Posterior cingulate gyrus (tissue), 11 donors: ENCODE data around the gene ATF2.
"Not testable (repeated sequence)": the region's sequence is repeated elsewhere in the genome, so short reads cannot be mapped to it uniquely, and the experiment has no call there.

ENCODE experiments used
- DNase-seq, 10 donors: peaks; one replicate each; pipeline versions ENCODE4 v3.0.0 to v3.0.0-alpha.2; 2020 to 2021; ENCODE audit warnings: mixed read lengths in 3 of 10
- intact Hi-C: fragments of 100-400 bp; cut with DNase I; formaldehyde crosslinking; loops from one replicate; pipeline ENCODE4 v1.15.1; 2023

Gene ATF2

GRCh38 chr2:175166216-175166824 lies 1.7 kb downstream of the ATF2 start:
- intact Hi-C loops = no loop called here
- DNase-seq = no peak

- DNase-seq = no peak
- intact Hi-C loops = no loop called here
Observed at GRCh38 chr2:175164235-175164634, 3.8 kb downstream of the ATF2 start.

- no peak for DNase-seq
- intact Hi-C loops = no loop called here
Observed at GRCh38 chr2:175158894-175159293, 9.1 kb downstream of the ATF2 start.

- DNase-seq = no peak
- intact Hi-C loops = no loop called here
Observed at GRCh38 chr2:175156534-175156933, 11.5 kb downstream of the ATF2 start.

- intact Hi-C loops = no loop called here
- DNase-seq = no peak
Observed at GRCh38 chr2:175154661-175155082, 13.3 kb downstream of the ATF2 start.

GRCh38 chr2:175152242-175152641 lies 15.8 kb downstream of the ATF2 start:
- DNase-seq = no peak
- intact Hi-C loops = no loop called here

GRCh38 chr2:175151791-175152190 lies 16.2 kb downstream of the ATF2 start:
- intact Hi-C loops = no loop called here
- DNase-seq = no peak

- intact Hi-C loops = no loop called here
- DNase-seq = no peak
Observed at GRCh38 chr2:175147186-175147585, 20.8 kb downstream of the ATF2 start.

- no peak for DNase-seq
- intact Hi-C loops = no loop called here
Observed at GRCh38 chr2:175143678-175144077, 24.3 kb downstream of the ATF2 start.

- intact Hi-C loops = no loop called here
- no peak for DNase-seq
Observed at GRCh38 chr2:175143191-175143590, 24.8 kb downstream of the ATF2 start.

- intact Hi-C loops = no loop called here
- no peak for DNase-seq
Observed at GRCh38 chr2:175140332-175140731, 27.7 kb downstream of the ATF2 start.

- intact Hi-C loops = no loop called here
- DNase-seq = no peak
Observed at GRCh38 chr2:175137793-175138192, 30.2 kb downstream of the ATF2 start.

- intact Hi-C loops = no loop called here
Observed at GRCh38 chr2:175136334-175137215, 31.4 kb downstream of the ATF2 start.

GRCh38 chr2:175135862-175136261 lies 32.1 kb downstream of the ATF2 start:
- intact Hi-C loops = no loop called here
- DNase-seq = no peak

More at GRCh38 chr2:175136334-175137215, 31.4 kb downstream of the ATF2 start:
- no peak for DNase-seq

- DNase-seq = no peak
- intact Hi-C loops = no loop called here
Observed at GRCh38 chr2:175135177-175135576, 32.8 kb downstream of the ATF2 start.

GRCh38 chr2:175131252-175131651 lies 36.8 kb downstream of the ATF2 start:
- intact Hi-C loops = no loop called here
- no peak for DNase-seq

GRCh38 chr2:175126661-175127060 lies 41.3 kb downstream of the ATF2 start:
- intact Hi-C loops = no loop called here
- no peak for DNase-seq

- no peak for DNase-seq
- intact Hi-C loops = no loop called here
Observed at GRCh38 chr2:175123254-175123653, 44.7 kb downstream of the ATF2 start.

GRCh38 chr2:175111200-175111657 lies 56.8 kb downstream of the ATF2 start:
- intact Hi-C loops = no loop called here
- DNase-seq = no peak

GRCh38 chr2:175108091-175108490 lies 59.9 kb downstream of the ATF2 start:
- intact Hi-C loops = not testable (repeated sequence)
- peak in 1 of 10 donors; percentile 83 for DNase-seq

- DNase-seq = no peak
- intact Hi-C loops = no loop called here
Observed at GRCh38 chr2:175107146-175107545, 60.9 kb downstream of the ATF2 start.

GRCh38 chr2:175103191-175103590 lies 64.8 kb downstream of the ATF2 start:
- DNase-seq = no peak
- intact Hi-C loops = no loop called here
